Motor neuron (in vitro differentiated cells): ENCODE results near the gene METRN. TPM values are rescaled to one million over a fixed set of nuclear protein-coding genes. Genes with fewer than 3 reads are reported as not detected.
A peak's percentile ranks its signal among the peaks of the same experiment; 100 is the strongest.

Experiments
- ATAC-seq, 8 experiments: fragments of 200-7000 bp; cut with Tn5 transposase; replicated peaks in 6 of 8; 2 replicates each; pipeline ENCODE4 v1.8.0; 2021; ENCODE audit warnings: mild to moderate bottlenecking in 8 of 8, moderate library complexity in 8 of 8
- H3K27ac ChIP-seq, 2 donors: fragments of 250-450 bp; sonication (Bioruptor Pico); 2 replicates each; pipeline ENCODE4 v1.9.0; 2021; ENCODE audit warnings: antibody characterized with exemption in 2 of 2, mild to moderate bottlenecking in 2 of 2, moderate library complexity in 1 of 2
- H3K4me1 ChIP-seq, 2 donors: fragments of 250-450 bp; sonication (Bioruptor Pico); replicated peaks in 1 of 2; 2 replicates each; pipeline ENCODE4 v1.6.1; 2021; ENCODE audit warnings: antibody characterized with exemption in 2 of 2, mild to moderate bottlenecking in 2 of 2, moderate library complexity in 1 of 2
- H3K4me3 ChIP-seq, 5 donors: fragments of 250-450 bp; sonication (Bioruptor Pico); 2 replicates each; pipeline ENCODE4 v1.9.0; 2021; ENCODE audit warnings: antibody characterized with exemption in 5 of 5, mild to moderate bottlenecking in 5 of 5, moderate library complexity in 4 of 5
- WGBS, 10 experiments: fragments of 450-650 bp; shearing (Covaris generic); methylation state at CpG; one replicate each; pipeline ENCODE4 v1.0.0; 2022; 5-methylcytosine and 5-hydroxymethylcytosine counted together
- in situ Hi-C, 9 experiments: fragments of 400-800 bp; cut with MboI; loops; one replicate each; pipeline ENCODE4 v1.15.0; 2021; ENCODE audit warnings: low sequenced_read_pairs in 9 of 9, low pct_unique_long_range_greater_than_20kb in 2 of 9; ENCODE audit not compliant: unreplicated experiment in 9 of 9
- total RNA-seq, 8 experiments: library from RNA; unstranded; fragments of 300-600 nt; gene quantifications; 2 replicates each; pipeline versions ENCODE4 v1.2.3 to v1.2.4, GENCODE V29; 2022

Gene METRN
- total RNA-seq, 8 experiments from 2014 or later = 10.1 to 402 (median 34.9) TPM

- H3K27ac ChIP-seq = peak within 1 kb of the TSS; percentile 26 to 72
- WGBS, 10 experiments = 30 to 40% methylated on average over 2 to 5 of the region's 88 CpGs; no CpG with 5 or more reads in 8 of the 10 experiments
These were observed 11.7 kb downstream of the METRN start, which contains the start of the genes CCDC78 and HAGHL for GRCh38 chr16:726438-727290. Gene CCDC78 (minus strand): TSS chr16:726443. CDS start chr16:726367, 76 bp downstream. Gene HAGHL (plus strand): TSS chr16:727106. CDS start chr16:727510, 404 bp downstream.

DNA sequence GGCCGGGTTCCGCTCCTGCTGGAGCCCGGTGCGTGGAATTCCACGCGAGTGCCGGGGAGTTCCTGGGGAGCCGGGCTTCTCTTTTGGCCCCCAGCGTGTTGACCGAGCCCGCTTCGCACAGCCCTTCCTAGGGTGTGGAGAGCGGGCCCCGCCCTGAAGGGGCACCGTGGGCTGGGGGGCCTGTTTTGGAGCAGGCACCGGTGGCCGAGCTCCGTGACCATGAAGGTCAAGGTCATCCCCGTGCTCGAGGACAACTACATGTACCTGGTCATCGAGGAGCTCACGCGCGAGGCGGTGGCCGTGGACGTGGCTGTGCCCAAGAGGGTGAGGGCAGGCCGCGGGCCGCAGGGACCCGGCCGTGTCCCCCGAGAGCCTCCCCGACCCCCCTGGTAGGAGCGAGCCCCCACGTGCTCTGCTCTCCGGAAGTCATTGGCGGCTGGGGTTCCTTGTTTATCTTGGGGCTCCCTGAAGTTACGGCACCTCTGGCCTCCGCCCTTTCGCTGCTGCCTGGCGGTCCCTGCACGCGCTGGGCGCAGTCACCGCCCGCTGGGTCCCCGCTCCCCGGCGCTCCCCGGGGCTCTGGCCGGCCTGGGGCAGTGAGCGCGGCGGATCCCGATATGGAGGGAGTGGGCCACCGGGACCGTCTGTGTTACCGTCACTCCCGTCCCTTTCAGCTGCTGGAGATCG, 12.5 kb downstream of the METRN start:
- Histone ChIP-seq H3K4me1 (peaks cover 0 to 6% of the 10 kb centered on the region in 2 donors), H3K4me3 (peak overlapping the region; percentile 40 to 52 (median 43)), H3K27ac (peak overlapping the region; percentile 26 to 72)
- WGBS, 10 experiments = 0% methylated on average over 4 of the region's 61 CpGs; no CpG with 5 or more reads in 9 of the 10 experiments
- in situ Hi-C loops = no loop called here
- peak; percentile 6 to 23 (median 11) for ATAC-seq

More at GRCh38 chr16:726438-727290, 11.7 kb downstream of the METRN start, which contains the start of the genes CCDC78 and HAGHL:
- in situ Hi-C loops = no loop called here
- peak within 1 kb of the TSS; percentile 40 to 52 (median 43) for H3K4me3 ChIP-seq
- peaks cover 6 to 12% of the 10 kb centered on the region in 2 donors for H3K4me1 ChIP-seq
- ATAC-seq = peak; percentile 12 to 66 (median 48)

- in situ Hi-C loops = no loop called here
- peak overlapping the region; percentile 40 to 52 (median 43) for H3K4me3 ChIP-seq
These were observed 13.4 kb downstream of the METRN start for GRCh38 chr16:728131-728889.

DNA sequence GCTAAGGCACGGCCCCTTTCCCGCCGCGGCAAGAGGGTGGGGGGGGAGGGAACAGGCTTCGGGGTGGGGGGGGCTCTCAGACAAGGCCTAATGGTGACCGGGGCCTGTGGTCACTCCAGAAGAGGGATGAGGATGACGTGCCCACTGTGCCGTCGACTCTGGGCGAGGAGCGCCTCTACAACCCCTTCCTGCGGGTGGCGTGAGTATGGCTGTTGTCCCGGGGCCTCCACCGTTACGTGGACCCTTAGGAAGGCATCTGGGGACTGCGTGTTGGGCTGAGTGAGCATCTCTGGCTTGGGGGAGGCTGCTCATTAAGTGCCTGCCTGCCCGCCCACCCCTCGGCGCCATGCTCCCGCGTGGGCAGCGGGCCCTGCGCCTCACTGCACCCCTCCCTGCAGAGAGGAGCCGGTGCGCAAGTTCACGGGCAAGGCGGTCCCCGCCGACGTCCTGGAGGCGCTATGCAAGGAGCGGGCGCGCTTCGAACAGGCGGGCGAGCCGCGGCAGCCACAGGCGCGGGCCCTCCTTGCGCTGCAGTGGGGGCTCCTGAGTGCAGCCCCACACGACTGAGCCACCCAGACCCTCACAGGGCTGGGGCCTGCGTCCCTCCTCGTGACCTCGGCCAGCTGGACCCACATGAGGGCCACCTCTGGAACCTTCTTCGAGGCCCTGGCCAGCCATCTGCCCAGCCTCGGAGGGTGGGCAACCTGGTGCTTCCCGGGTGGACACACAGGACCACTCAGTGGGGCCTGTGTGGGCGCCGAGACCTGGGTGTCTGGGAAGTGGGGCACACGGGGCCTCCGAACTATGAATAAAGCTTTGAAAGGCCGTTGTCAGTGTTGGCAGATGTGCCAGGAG, 14.2 kb downstream of the METRN start:
- H3K4me1 ChIP-seq = peaks cover 0 to 6% of the 10 kb centered on the region in 2 donors
- H3K27ac ChIP-seq = no peak overlapping the region
- WGBS, 10 experiments = 85 to 100% methylated on average over 2 to 23 of the region's 55 CpGs; no CpG with 5 or more reads in 8 of the 10 experiments
- peak overlapping the region in 2 of 5 donors; percentile 42 to 52 for H3K4me3 ChIP-seq
- no peak for ATAC-seq
- in situ Hi-C loops = no loop called here

More at GRCh38 chr16:728131-728889, 13.4 kb downstream of the METRN start:
- Histone ChIP-seq H3K27ac (peak overlapping the region; percentile 26 to 72), H3K4me1 (peaks cover 0 to 6% of the 10 kb centered on the region in 2 donors)
- ATAC-seq = peak; percentile 61 to 74 (median 66)
- 5% methylated on average over 11 of the region's 80 CpGs; no CpG with 5 or more reads in 9 of the 10 experiments for WGBS, 10 experiments

- Histone ChIP-seq H3K27ac (no peak overlapping the region), H3K4me1 (peaks cover 0 to 6% of the 10 kb centered on the region in 2 donors), H3K4me3 (no peak overlapping the region)
- no peak for ATAC-seq
- in situ Hi-C loops = no loop called here
- WGBS, 10 experiments = 78 to 100% (median 93%) methylated on average over 2 to 14 of the region's 37 CpGs; no CpG with 5 or more reads in 5 of the 10 experiments
These were observed 15.1 kb downstream of the METRN start for GRCh38 chr16:729768-730665.

- in situ Hi-C loops = no loop called here
These were observed 16.0 kb downstream of the METRN start for GRCh38 chr16:730666-731509.

GRCh38 chr16:732332-732731, 17.4 kb downstream of the METRN start:
- no peak overlapping the region for H3K4me3 ChIP-seq
- WGBS, 10 experiments = 76 to 100% (median 94%) methylated on average over 2 to 9 of the region's 12 CpGs; no CpG with 5 or more reads in 5 of the 10 experiments
- in situ Hi-C loops = no loop called here
- no peak overlapping the region for H3K27ac ChIP-seq
- ATAC-seq = no peak
- H3K4me1 ChIP-seq = peaks cover 0 to 2% of the 10 kb centered on the region in 2 donors

More at GRCh38 chr16:730666-731509, 16.0 kb downstream of the METRN start:
- ATAC-seq = no peak
- H3K4me1 ChIP-seq = peaks cover 0 to 6% of the 10 kb centered on the region in 2 donors
- H3K27ac ChIP-seq = no peak overlapping the region
- 80 to 100% (median 90%) methylated on average over 1 to 7 of the region's 22 CpGs; no CpG with 5 or more reads in 5 of the 10 experiments for WGBS, 10 experiments
- H3K4me3 ChIP-seq = no peak overlapping the region

GRCh38 chr16:732936-733335, 18.0 kb downstream of the METRN start:
- no peak for ATAC-seq
- Histone ChIP-seq H3K4me1 (peaks cover 0 to 2% of the 10 kb centered on the region in 2 donors), H3K4me3 (no peak overlapping the region), H3K27ac (no peak overlapping the region)
- in situ Hi-C loops = no loop called here
- WGBS, 10 experiments = 87 to 100% (median 97%) methylated on average over 1 to 6 of the region's 13 CpGs; no CpG with 5 or more reads in 7 of the 10 experiments

- WGBS, 10 experiments = 73 to 94% (median 87%) methylated on average over 2 to 20 of the region's 34 CpGs; no CpG with 5 or more reads in 5 of the 10 experiments
- in situ Hi-C loops = no loop called here
- Histone ChIP-seq H3K4me3 (no peak overlapping the region), H3K4me1 (peaks cover 0 to under 1% of the 10 kb centered on the region in 2 donors), H3K27ac (no peak overlapping the region)
- ATAC-seq = peak in 6 of 8 experiments; percentile 9 to 23 (median 15)
These were observed 18.7 kb downstream of the METRN start for GRCh38 chr16:733382-734207.
